K562 (cell line): ENCODE measurements around the gene ZNF800. TPM values are rescaled to one million over a fixed set of nuclear protein-coding genes. Genes with fewer than 3 reads are reported as not detected.

Experiments used
- EP300 ChIP-seq: IDR thresholded peaks from 2 replicates; pipeline ENCODE4 v1.6.1; 2012; ENCODE audit warnings: low read length, improper control_type of control experiment
- HLTF ChIP-seq: fragments of 450-650 bp; IDR thresholded peaks from 2 replicates; pipeline ENCODE4 v1.6.1; 2016
- KDM1A ChIP-seq, 2 experiments: fragments of 450-650 bp; IDR thresholded peaks; 2 replicates each; pipeline ENCODE4 v1.6.1; 2016; ENCODE audit warnings: mild to moderate bottlenecking in 2 of 2
- MTF1 ChIP-seq: fragments of 250-450 bp; sonication (Bioruptor Pico); IDR thresholded peaks from 2 replicates; pipeline ENCODE4 v1.9.0; 2021; ENCODE audit warnings: moderate library complexity, mild to moderate bottlenecking, inconsistent platforms, borderline replicate concordance
- SMAD3 ChIP-seq: fragments of 450-650 bp; formaldehyde crosslinking; conservative IDR thresholded peaks from 2 replicates; pipeline ENCODE4 v1.4.0; 2020; ENCODE audit warnings: mild to moderate bottlenecking
- ZNF354B ChIP-seq: fragments of 250-450 bp; sonication (Bioruptor Pico); IDR thresholded peaks from 2 replicates; pipeline ENCODE4 v1.4.0; 2020
- ZNF384 ChIP-seq: IDR thresholded peaks from 2 replicates; pipeline ENCODE4 v1.6.1; 2012; ENCODE audit warnings: low read depth, low read length, improper control_type of control experiment
- polyA plus RNA-seq, 8 experiments: library from polyadenylated mRNA; depleted of rRNA in 4 of 8; stranded (reverse) in 5 of 8; unstranded in 3 of 8; fragments of >200 nt; fragmentation: Nextera tagmentation in 2 of 8; fragmentation: Illumina TruSeq in 1 of 8; extraction: Ambion mirVana in 2 of 8; extraction: Trizol in 1 of 8; gene quantifications; 2 replicates each; pipeline versions ENCODE4 v1.2.1 to v1.2.3, GENCODE V29; 2011 to 2014; ENCODE audit warnings: inconsistent platforms in 1 of 8, missing spikeins in 1 of 8
- total RNA-seq, 7 experiments: library from RNA; depleted of rRNA in 6 of 7; stranded (reverse); fragments of >200 nt in 6 of 7; fragmentation: Illumina TruSeq in 2 of 7; extraction: Trizol in 2 of 7; gene quantifications; 2 replicates each; pipeline versions ENCODE4 v1.2.1 to v1.2.3, GENCODE V29; 2011 to 2021; ENCODE audit warnings: low replicate concordance in 1 of 7
- TF ChIP-seq, protein P1 (sequence below): fragments of 200-800 bp; sonication (Bioruptor generic); IDR thresholded peaks from 2 replicates; pipeline ENCODE4 v1.6.1; 2016; ENCODE audit warnings: missing genetic modification characterization, missing compliant biosample characterization

ZNF800 gene
- total and polyA plus RNA-seq, 9 of the 15 experiments (the other 6 are each of a cell fraction or from before 2014, with no cell fraction given) = 7.5 to 58.3 (median 33.4) TPM

DNA sequence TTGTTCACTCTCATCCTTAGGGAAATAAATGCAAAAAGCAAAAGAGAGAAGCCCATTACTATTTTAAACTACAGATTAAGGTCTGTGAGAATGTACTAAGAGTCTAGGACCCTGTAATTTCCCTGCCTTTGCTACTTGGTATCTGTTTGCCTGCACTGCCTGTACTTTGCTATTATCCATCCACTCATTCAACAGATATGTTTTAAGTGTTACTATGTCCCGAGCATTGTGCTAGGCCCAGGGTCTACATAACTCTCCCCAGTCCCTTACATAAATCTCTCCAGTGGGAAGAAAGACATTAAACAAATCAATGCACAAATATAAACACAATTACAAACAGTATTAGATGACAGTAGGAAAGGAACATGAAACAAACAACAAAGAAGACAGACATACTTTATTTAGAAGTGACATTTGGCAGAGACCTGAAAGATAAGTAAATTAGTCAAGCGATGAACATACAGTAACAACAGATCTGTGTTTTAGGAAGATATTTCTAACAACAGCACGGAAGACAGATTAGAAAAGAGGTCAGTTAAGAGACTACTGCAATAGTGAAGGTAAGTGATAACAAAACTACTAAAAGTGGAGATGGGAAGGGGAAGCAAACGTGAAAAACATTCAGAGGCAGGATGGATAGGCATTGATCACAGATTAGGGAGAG, 30.0 kb downstream of the ZNF800 start (continued):
- TF ChIP-seq ZNF354B (CRISPR knock-in tag) (no peak), KDM1A (IDR thresholded peaks at IDR 0.05) (0 out of 4 replicates have a peak, but pooled peaks of 1 of the 2 experiments have one; percentile 7), HLTF (0 out of 2 replicates have a peak, but pooled peaks have one; percentile 54), EP300 (0 out of 2 replicates have a peak, but pooled peaks have one; percentile 44), ZNF384 (no peak), SMAD3 (no peak), MTF1 (CRISPR knock-in tag) (no peak)
- TF ChIP-seq, protein P1, sequence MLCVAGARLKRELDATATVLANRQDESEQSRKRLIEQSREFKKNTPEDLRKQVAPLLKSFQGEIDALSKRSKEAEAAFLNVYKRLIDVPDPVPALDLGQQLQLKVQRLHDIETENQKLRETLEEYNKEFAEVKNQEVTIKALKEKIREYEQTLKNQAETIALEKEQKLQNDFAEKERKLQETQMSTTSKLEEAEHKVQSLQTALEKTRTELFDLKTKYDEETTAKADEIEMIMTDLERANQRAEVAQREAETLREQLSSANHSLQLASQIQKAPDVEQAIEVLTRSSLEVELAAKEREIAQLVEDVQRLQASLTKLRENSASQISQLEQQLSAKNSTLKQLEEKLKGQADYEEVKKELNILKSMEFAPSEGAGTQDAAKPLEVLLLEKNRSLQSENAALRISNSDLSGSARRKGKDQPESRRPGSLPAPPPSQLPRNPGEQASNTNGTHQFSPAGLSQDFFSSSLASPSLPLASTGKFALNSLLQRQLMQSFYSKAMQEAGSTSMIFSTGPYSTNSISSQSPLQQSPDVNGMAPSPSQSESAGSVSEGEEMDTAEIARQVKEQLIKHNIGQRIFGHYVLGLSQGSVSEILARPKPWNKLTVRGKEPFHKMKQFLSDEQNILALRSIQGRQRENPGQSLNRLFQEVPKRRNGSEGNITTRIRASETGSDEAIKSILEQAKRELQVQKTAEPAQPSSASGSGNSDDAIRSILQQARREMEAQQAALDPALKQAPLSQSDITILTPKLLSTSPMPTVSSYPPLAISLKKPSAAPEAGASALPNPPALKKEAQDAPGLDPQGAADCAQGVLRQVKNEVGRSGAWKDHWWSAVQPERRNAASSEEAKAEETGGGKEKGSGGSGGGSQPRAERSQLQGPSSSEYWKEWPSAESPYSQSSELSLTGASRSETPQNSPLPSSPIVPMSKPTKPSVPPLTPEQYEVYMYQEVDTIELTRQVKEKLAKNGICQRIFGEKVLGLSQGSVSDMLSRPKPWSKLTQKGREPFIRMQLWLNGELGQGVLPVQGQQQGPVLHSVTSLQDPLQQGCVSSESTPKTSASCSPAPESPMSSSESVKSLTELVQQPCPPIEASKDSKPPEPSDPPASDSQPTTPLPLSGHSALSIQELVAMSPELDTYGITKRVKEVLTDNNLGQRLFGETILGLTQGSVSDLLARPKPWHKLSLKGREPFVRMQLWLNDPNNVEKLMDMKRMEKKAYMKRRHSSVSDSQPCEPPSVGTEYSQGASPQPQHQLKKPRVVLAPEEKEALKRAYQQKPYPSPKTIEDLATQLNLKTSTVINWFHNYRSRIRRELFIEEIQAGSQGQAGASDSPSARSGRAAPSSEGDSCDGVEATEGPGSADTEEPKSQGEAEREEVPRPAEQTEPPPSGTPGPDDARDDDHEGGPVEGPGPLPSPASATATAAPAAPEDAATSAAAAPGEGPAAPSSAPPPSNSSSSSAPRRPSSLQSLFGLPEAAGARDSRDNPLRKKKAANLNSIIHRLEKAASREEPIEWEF (CRISPR knock-in tag) = no peak
